DMS53 treated with DMSO at 0.1 percent for 48 hours (cell line): ENCODE data around the gene PAXX.
A peak's percentile ranks its signal among the peaks of the same experiment; 100 is the strongest.

ENCODE experiments used
- DNase-seq: peaks from one replicate; lab custom pipeline; 2025; ENCODE audit not compliant: unreplicated experiment; lab: John Stamatoyannopoulos, UW

Gene PAXX

GRCh38 chr9:137016436-137016835 lies 24.2 kb downstream of the PAXX start:
- no peak for DNase-seq

GRCh38 chr9:137017071-137017470 lies 24.8 kb downstream of the PAXX start:
- no peak for DNase-seq

GRCh38 chr9:137017791-137018497 lies 25.7 kb downstream of the PAXX start:
- DNase-seq = no peak

- DNase-seq = no peak
These were observed 26.7 kb downstream of the PAXX start for GRCh38 chr9:137018761-137019559.

GRCh38 chr9:137019891-137020683 lies 27.9 kb downstream of the PAXX start:
- no peak for DNase-seq

GRCh38 chr9:137020771-137021567 lies 28.7 kb downstream of the PAXX start:
- DNase-seq = no peak

GRCh38 chr9:137021568-137021978 lies 29.4 kb downstream of the PAXX start:
- no peak for DNase-seq

GRCh38 chr9:137021979-137022661 lies 29.9 kb downstream of the PAXX start:
- no peak for DNase-seq

- no peak for DNase-seq
These were observed 30.4 kb downstream of the PAXX start for GRCh38 chr9:137022662-137023008.

GRCh38 chr9:137023157-137023556 lies 30.9 kb downstream of the PAXX start:
- DNase-seq = no peak

- DNase-seq = no peak
These were observed 31.4 kb downstream of the PAXX start for GRCh38 chr9:137023583-137023991.

- DNase-seq = peak; percentile 82
These were observed 33.3 kb downstream of the PAXX start for GRCh38 chr9:137025517-137025966.

GRCh38 chr9:137026384-137026783 lies 34.2 kb downstream of the PAXX start:
- DNase-seq = no peak

GRCh38 chr9:137026828-137027227 lies 34.6 kb downstream of the PAXX start:
- DNase-seq = no peak

- no peak for DNase-seq
These were observed 35.4 kb downstream of the PAXX start, which contains the start of gene ABCA2 for GRCh38 chr9:137027369-137028262. Gene ABCA2 (minus strand): TSS chr9:137028237. CDS start chr9:137028140, 97 bp downstream.

- DNase-seq = peak; percentile 76
These were observed 36.2 kb downstream of the PAXX start for GRCh38 chr9:137028263-137029057.

GRCh38 chr9:137029058-137029936 lies 37.1 kb downstream of the PAXX start:
- peak; percentile 36 for DNase-seq
